Measurements from ENCODE around the gene RASSF1. TPM values are rescaled to one million over a fixed set of nuclear protein-coding genes. Genes with fewer than 3 reads are reported as not detected.

The RASSF1 gene
- total and polyA plus RNA-seq, 2 of the 4 experiments (the other 2 are of a cell fraction), result 17.4 to 53.4 TPM

DNA sequence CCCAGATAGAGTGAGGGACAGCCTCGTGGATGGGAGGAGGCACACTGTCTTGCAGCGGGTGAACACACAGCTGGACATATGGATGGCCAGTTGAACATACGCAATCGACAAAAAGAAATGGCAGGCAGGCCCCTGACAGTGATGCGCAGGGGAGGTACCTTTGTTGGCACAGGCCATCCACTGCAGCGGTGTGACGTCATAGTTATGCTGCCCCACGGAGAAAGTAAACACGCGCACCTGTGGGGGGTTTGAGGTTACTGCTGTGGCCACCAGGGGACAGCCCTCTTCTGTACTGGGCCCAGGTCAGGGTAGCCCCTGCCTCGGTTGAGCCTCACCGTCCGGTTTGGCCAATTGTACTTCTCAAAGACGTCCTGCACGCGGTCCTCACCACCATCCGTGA lies 38.1 kb upstream of the RASSF1 start:
- Histone ChIP-seq H2BK5ac (ENCODE audit: low read depth, low read length, poor library complexity, severe bottlenecking) (no peak overlapping the region), H3K23ac (ENCODE audit: low read depth, low read length) (no peak overlapping the region), H3K4me3 (ENCODE audit: insufficient read depth, low read depth, low read length) (no peak overlapping the region), H2BK20ac (ENCODE audit: low read depth, low read length) (no peak overlapping the region), H3K56ac (ENCODE audit: extremely low read depth, insufficient read depth, low read length) (no peak overlapping the region), H3K27me3 (ENCODE audit: control insufficient read depth, insufficient read depth, low read length) (peaks cover 28% of the 10 kb centered on the region; the same call in 1 of the 2 replicates), H2BK15ac (ENCODE audit: low read depth, low read length) (no peak overlapping the region), H2AK5ac (ENCODE audit: low read depth, low read length) (no peak overlapping the region), H3K9me3 (ENCODE audit: control insufficient read depth, insufficient read depth, low read length) (no peaks in the 10 kb centered on the region), H3K4ac (ENCODE audit: low read depth, low read length) (no peak overlapping the region), H3K79me1 (ENCODE audit: low read depth in 1 of 2, low read length in 2 of 2) (no peaks in the 10 kb centered on the region), H3K9ac (ENCODE audit: low read depth, low read length) (no peak overlapping the region), H3K27ac (ENCODE audit: insufficient read depth, low read length) (no peak overlapping the region), H4K91ac (ENCODE audit: insufficient read depth, low read depth, low read length) (no peak overlapping the region), H3K18ac (ENCODE audit: low read depth, low read length) (no peak overlapping the region), H2AK9ac (replicated peaks; ENCODE audit: low read depth, low read length, poor library complexity) (no peak overlapping the region), H3K4me1 (ENCODE audit: control insufficient read depth, insufficient read depth, low read length) (no peaks in the 10 kb centered on the region), H3K9me1 (ENCODE audit: insufficient read depth, low read length) (no peaks in the 10 kb centered on the region), H3K4me2 (ENCODE audit: low read depth, low read length) (no peak overlapping the region), H2AFZ (replicated peaks; ENCODE audit: low read length, poor library complexity) (no peak overlapping the region), H2BK120ac (ENCODE audit: low read depth, low read length) (no peak overlapping the region), H4K20me1 (ENCODE audit: insufficient read depth, low read length) (no peaks in the 10 kb centered on the region), H3K14ac (replicated peaks; ENCODE audit: low read depth, low read length) (no peak overlapping the region), H3K36me3 (ENCODE audit: control insufficient read depth, insufficient read depth, low read length) (no peaks in the 10 kb centered on the region), H4K8ac (ENCODE audit: low read depth in 2 of 2, low read length in 2 of 2) (no peak overlapping the region), H4K5ac (ENCODE audit: low read depth, low read length) (no peak overlapping the region)
- 72% methylated on average over 6 of the region's 17 CpGs; no CpG with 5 or more reads in 1 of the 2 experiments for WGBS, 2 experiments (ENCODE audit: extremely low coverage in 2 of 2, insufficient read length in 1 of 2)
- DNase-seq, result no peak
- dilution Hi-C loops (cut with HindIII; ENCODE audit: low sequenced_read_pairs, unreplicated experiment) (no loop called here), in situ Hi-C loops (cut with MboI; ENCODE audit: low sequenced_read_pairs) (no loop called here), intact Hi-C loops (cut with micrococcal nuclease) (no loop called here)
- TF ChIP-seq MAZ (IDR thresholded peaks at IDR 0.05; ENCODE audit: borderline replicate concordance, low read depth, low read length) (no peak), POLR2A (IDR thresholded peaks at IDR 0.05; ENCODE audit: low read depth, low read length) (no peak), CEBPB (IDR thresholded peaks at IDR 0.05; ENCODE audit: low read depth, low read length) (no peak), MAFK (IDR thresholded peaks at IDR 0.05; ENCODE audit: low read depth, low read length) (no peak), RFX5 (IDR thresholded peaks at IDR 0.05; ENCODE audit: low read depth, low read length) (no peak), NFE2L2 (IDR thresholded peaks at IDR 0.05; ENCODE audit: low read depth, low read length) (no peak), RAD21 (IDR thresholded peaks at IDR 0.05; ENCODE audit: low read length) (no peak), MXI1 (IDR thresholded peaks at IDR 0.05; ENCODE audit: borderline replicate concordance, low read depth, low read length) (no peak), FOS (IDR thresholded peaks at IDR 0.05; ENCODE audit: low read depth, low read length) (no peak), BHLHE40 (IDR thresholded peaks at IDR 0.05; ENCODE audit: low read depth, low read length) (no peak), CHD1 (IDR thresholded peaks at IDR 0.05; ENCODE audit: low read depth, low read length) (no peak), RCOR1 (IDR thresholded peaks at IDR 0.05; ENCODE audit: insufficient replicate concordance, low read length) (no peak)
- TF ChIP-seq, protein P1, sequence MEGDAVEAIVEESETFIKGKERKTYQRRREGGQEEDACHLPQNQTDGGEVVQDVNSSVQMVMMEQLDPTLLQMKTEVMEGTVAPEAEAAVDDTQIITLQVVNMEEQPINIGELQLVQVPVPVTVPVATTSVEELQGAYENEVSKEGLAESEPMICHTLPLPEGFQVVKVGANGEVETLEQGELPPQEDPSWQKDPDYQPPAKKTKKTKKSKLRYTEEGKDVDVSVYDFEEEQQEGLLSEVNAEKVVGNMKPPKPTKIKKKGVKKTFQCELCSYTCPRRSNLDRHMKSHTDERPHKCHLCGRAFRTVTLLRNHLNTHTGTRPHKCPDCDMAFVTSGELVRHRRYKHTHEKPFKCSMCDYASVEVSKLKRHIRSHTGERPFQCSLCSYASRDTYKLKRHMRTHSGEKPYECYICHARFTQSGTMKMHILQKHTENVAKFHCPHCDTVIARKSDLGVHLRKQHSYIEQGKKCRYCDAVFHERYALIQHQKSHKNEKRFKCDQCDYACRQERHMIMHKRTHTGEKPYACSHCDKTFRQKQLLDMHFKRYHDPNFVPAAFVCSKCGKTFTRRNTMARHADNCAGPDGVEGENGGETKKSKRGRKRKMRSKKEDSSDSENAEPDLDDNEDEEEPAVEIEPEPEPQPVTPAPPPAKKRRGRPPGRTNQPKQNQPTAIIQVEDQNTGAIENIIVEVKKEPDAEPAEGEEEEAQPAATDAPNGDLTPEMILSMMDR (conservative IDR thresholded peaks at IDR 0.05; ENCODE audit: low read depth, low read length), result no peak
- TF ChIP-seq, protein P2, sequence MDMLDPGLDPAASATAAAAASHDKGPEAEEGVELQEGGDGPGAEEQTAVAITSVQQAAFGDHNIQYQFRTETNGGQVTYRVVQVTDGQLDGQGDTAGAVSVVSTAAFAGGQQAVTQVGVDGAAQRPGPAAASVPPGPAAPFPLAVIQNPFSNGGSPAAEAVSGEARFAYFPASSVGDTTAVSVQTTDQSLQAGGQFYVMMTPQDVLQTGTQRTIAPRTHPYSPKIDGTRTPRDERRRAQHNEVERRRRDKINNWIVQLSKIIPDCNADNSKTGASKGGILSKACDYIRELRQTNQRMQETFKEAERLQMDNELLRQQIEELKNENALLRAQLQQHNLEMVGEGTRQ (IDR thresholded peaks at IDR 0.05; ENCODE audit: low read depth, low read length), result no peak
- TF ChIP-seq, protein P3, sequence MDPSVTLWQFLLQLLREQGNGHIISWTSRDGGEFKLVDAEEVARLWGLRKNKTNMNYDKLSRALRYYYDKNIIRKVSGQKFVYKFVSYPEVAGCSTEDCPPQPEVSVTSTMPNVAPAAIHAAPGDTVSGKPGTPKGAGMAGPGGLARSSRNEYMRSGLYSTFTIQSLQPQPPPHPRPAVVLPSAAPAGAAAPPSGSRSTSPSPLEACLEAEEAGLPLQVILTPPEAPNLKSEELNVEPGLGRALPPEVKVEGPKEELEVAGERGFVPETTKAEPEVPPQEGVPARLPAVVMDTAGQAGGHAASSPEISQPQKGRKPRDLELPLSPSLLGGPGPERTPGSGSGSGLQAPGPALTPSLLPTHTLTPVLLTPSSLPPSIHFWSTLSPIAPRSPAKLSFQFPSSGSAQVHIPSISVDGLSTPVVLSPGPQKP (IDR thresholded peaks at IDR 0.05; ENCODE audit: borderline replicate concordance, low read depth, low read length), result no peak
- POLR2A ChIA-PET (ENCODE audit: unreplicated experiment), result no interaction called here
- BruUV-seq (replicated peaks), result no TSS peak
- CTCF ChIA-PET, result no interaction called here
- no peak for ATAC-seq (ENCODE audit: low read depth)

Measured in IMR-90 (cell line).